SH-SY5Y (cell line): Measurements from ENCODE around the gene FBXL7.

Experiments
- GATA2 ChIP-seq: IDR thresholded peaks from 2 replicates; pipeline ENCODE4 v1.6.1; 2011; ENCODE audit warnings: mild to moderate bottlenecking, low read depth, low read length
- GATA3 ChIP-seq: IDR thresholded peaks from 2 replicates; pipeline ENCODE4 v1.6.1; 2011; ENCODE audit warnings: low read depth, mild to moderate bottlenecking, low read length, moderate library complexity

DNA sequence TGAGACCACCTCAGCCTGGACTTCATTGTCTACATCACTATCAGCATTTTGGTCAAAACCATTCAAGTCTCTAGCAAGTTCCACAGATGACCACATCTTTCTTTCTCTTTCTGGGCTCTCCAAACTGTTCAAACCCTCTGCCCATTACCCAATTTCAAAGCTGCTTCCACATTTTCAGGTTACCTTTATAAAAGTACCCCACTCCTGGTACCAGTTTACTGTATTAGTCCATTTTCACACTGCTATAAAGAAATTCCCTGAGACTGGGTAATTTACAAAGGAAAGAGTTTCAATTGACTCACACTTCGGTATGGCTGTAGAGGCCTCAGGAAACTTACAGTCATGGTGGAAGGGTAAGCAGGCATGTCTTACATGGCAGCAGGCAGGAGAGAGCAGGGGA is 84.5 kb downstream of the FBXL7 start:
- no peak for TF ChIP-seq GATA3
- no peak for TF ChIP-seq GATA2
